Esophagus muscularis mucosa (tissue), 4 donors: ENCODE results near the gene LDLRAD3. TPM values are rescaled to one million over a fixed set of nuclear protein-coding genes. Genes with fewer than 3 reads are reported as not detected.

Experiments used
- DNase-seq: peaks from one replicate; pipeline ENCODE4 v3.0.0-alpha.2; 2017; ENCODE audit errors: extremely low spot score
- H3K27ac ChIP-seq, 4 donors: fragments of 200-600 bp; sonication (generic); replicated peaks in 1 of 4; 1 replicate in 3 of 4; 2 replicates in 1 of 4; pipeline ENCODE4 v1.5.1; 2016 to 2019; ENCODE audit warnings: mild to moderate bottlenecking in 1 of 4
- H3K27me3 ChIP-seq, 4 donors: fragments of 200-600 bp; sonication (generic); one replicate each; pipeline versions ENCODE4 v1.5.1 to v1.6.0; 2016 to 2019
- H3K36me3 ChIP-seq, 4 donors: fragments of 200-600 bp; sonication (generic); one replicate each; pipeline ENCODE4 v1.5.1; 2016 to 2019
- H3K4me1 ChIP-seq, 4 donors: fragments of 200-600 bp; sonication (generic); one replicate each; pipeline ENCODE4 v1.5.1; 2016 to 2019
- H3K4me3 ChIP-seq, 4 donors: fragments of 200-600 bp; sonication (generic); 1 replicate in 2 of 4; 2 replicates in 2 of 4; pipeline ENCODE4 v1.5.1; 2016 to 2019; ENCODE audit warnings: mild to moderate bottlenecking in 4 of 4, moderate library complexity in 1 of 4
- H3K9me3 ChIP-seq, 4 donors: fragments of 200-600 bp; sonication (generic); 1 replicate in 3 of 4; 2 replicates in 1 of 4; pipeline ENCODE4 v1.5.1; 2016 to 2019
- CTCF ChIP-seq, 3 experiments: fragments of 200-600 bp in 2 of 3; fragments of 450-650 bp in 1 of 3; sonication (generic) in 2 of 3; IDR thresholded peaks; one replicate each; pipeline ENCODE4 v1.5.1; 2017 to 2019; ENCODE audit warnings: antibody characterized with exemption in 3 of 3, mild to moderate bottlenecking in 2 of 3, moderate library complexity in 1 of 3
- EP300 ChIP-seq: sonication (generic); formaldehyde crosslinking; IDR thresholded peaks from one replicate; pipeline ENCODE4 v1.6.1; 2017; ENCODE audit warnings: antibody characterized with exemption
- POLR2A ChIP-seq: fragments of 450-650 bp; IDR thresholded peaks from one replicate; pipeline ENCODE4 v1.6.1; 2017; ENCODE audit warnings: antibody characterized with exemption, moderate library complexity, mild to moderate bottlenecking, low read depth
- POLR2AphosphoS5 ChIP-seq, 2 donors: sonication (generic); formaldehyde crosslinking; IDR thresholded peaks; one replicate each; pipeline ENCODE4 v1.6.1; 2017; ENCODE audit warnings: antibody characterized with exemption in 2 of 2
- WGBS: methylation state at CpG from one replicate; pipeline ENCODE4 v1.1.5; 2018; 5-methylcytosine and 5-hydroxymethylcytosine counted together
- intact Hi-C: fragments of 100-400 bp; cut with DNase I; formaldehyde crosslinking; loops from one replicate; pipeline ENCODE4 v1.15.1; 2023
- total RNA-seq, 4 donors: library from RNA; depleted of rRNA; stranded (reverse); fragments of >200 nt; gene quantifications; one replicate each; pipeline versions ENCODE4 v1.1.0 to v1.2.1, GENCODE V29; 2016

Gene LDLRAD3
- total RNA-seq, 4 donors from 2014 or later: 6.8 to 8.7 (median 8.2) TPM

GRCh38 chr11:36098853-36099375 lies 155.1 kb downstream of the LDLRAD3 start:
- no peaks in the 10 kb centered on the region for H3K27me3 ChIP-seq
- no peak for TF ChIP-seq CTCF (IDR thresholded peaks at IDR 0.05)
- TF ChIP-seq POLR2AphosphoS5 (IDR thresholded peaks at IDR 0.05): no peak
- no peak for TF ChIP-seq EP300
- TF ChIP-seq POLR2A: no peak
- DNase-seq: no peak
- no peak overlapping the region for H3K27ac ChIP-seq
- H3K4me3 ChIP-seq: no peak overlapping the region
- peaks cover 0 to 2% (median 0%) of the 10 kb centered on the region in 4 donors for H3K4me1 ChIP-seq
- WGBS: 84% methylated on average over 2 of the region's 2 CpGs
- peaks cover 0 to 10% (median 0%) of the 10 kb centered on the region in 4 donors for H3K36me3 ChIP-seq
- no peaks in the 10 kb centered on the region for H3K9me3 ChIP-seq
- intact Hi-C loops: no loop called here

DNA sequence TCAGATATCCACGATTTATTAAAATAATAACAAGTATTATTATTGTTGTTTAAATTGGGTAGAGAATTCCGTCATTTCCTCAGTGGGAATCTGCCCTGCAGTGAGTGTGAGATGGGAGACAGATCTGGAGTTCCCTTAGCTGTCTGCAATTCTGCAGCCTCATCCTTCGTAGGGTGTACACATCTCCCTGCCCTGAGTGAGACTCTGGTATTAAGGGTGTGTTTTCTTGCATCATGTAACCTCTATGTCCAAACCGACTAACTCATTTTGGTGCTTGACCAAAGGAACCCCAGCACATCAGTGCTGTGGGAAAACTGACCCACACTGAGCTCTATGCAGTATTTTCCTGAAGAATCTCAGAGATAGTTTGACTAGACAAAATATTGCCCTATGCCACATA lies 157.6 kb downstream of the LDLRAD3 start:
- no peak overlapping the region for H3K27ac ChIP-seq
- TF ChIP-seq POLR2A (no peak), CTCF (IDR thresholded peaks at IDR 0.05) (no peak), POLR2AphosphoS5 (IDR thresholded peaks at IDR 0.05) (no peak), EP300 (no peak)
- DNase-seq: no peak
- H3K36me3 ChIP-seq: peaks cover 0 to 10% (median 0%) of the 10 kb centered on the region in 4 donors
- peaks cover 0 to 3% (median 1%) of the 10 kb centered on the region in 4 donors for H3K4me1 ChIP-seq
- H3K4me3 ChIP-seq: no peak overlapping the region
- 87% methylated on average over 4 of the region's 4 CpGs for WGBS
- intact Hi-C loops: no loop called here
- H3K27me3 ChIP-seq: no peaks in the 10 kb centered on the region
- H3K9me3 ChIP-seq: no peaks in the 10 kb centered on the region

GRCh38 chr11:36102868-36103267 lies 159.0 kb downstream of the LDLRAD3 start:
- no peaks in the 10 kb centered on the region for H3K9me3 ChIP-seq
- intact Hi-C loops: no loop called here
- TF ChIP-seq EP300: no peak
- DNase-seq: no peak
- H3K4me1 ChIP-seq: peaks cover 0 to 3% (median 1%) of the 10 kb centered on the region in 4 donors
- H3K36me3 ChIP-seq: peaks cover 0 to 13% (median 0%) of the 10 kb centered on the region in 4 donors
- H3K27me3 ChIP-seq: no peaks in the 10 kb centered on the region
- H3K4me3 ChIP-seq: no peak overlapping the region
- WGBS: 96% methylated on average over 5 of the region's 5 CpGs
- no peak overlapping the region for H3K27ac ChIP-seq

GRCh38 chr11:36103933-36104530 lies 160.2 kb downstream of the LDLRAD3 start:
- no peaks in the 10 kb centered on the region for H3K27me3 ChIP-seq
- WGBS: 98% methylated on average over 11 of the region's 11 CpGs
- no peak for DNase-seq
- H3K9me3 ChIP-seq: no peaks in the 10 kb centered on the region
- TF ChIP-seq POLR2AphosphoS5 (IDR thresholded peaks at IDR 0.05): no peak
- TF ChIP-seq POLR2A: no peak
- no peak overlapping the region for H3K4me3 ChIP-seq
- peaks cover 0 to 8% (median 0%) of the 10 kb centered on the region in 4 donors for H3K36me3 ChIP-seq
- H3K27ac ChIP-seq: no peak overlapping the region
- intact Hi-C loops: no loop called here
- peaks cover 0 to 3% (median 0%) of the 10 kb centered on the region in 4 donors for H3K4me1 ChIP-seq

DNA sequence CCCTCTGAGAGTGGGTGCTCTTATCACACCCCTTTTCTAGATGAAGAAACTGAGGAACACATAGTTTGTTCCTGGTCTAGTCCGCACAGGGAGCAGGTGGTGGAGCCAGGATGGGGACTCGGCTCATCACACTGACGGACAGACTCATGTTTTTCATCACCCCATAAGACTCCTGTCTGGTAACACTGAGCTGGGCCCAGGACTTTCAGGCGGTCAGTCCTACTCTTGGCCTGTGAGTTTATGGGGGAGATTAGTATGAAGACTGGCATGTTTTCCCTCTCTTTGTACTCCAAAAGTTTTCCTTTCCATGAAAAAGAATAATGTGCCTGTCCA lies 160.8 kb downstream of the LDLRAD3 start:
- WGBS: 65% methylated on average over 4 of the region's 4 CpGs
- no peak overlapping the region for H3K27ac ChIP-seq
- H3K27me3 ChIP-seq: no peaks in the 10 kb centered on the region
- peaks cover 0 to 3% (median 0%) of the 10 kb centered on the region in 4 donors for H3K4me1 ChIP-seq
- intact Hi-C loops: no loop called here
- TF ChIP-seq POLR2AphosphoS5 (IDR thresholded peaks at IDR 0.05): no peak
- no peak for TF ChIP-seq EP300
- no peak for TF ChIP-seq POLR2A
- TF ChIP-seq CTCF (IDR thresholded peaks at IDR 0.05): no peak
- DNase-seq: no peak
- H3K9me3 ChIP-seq: no peaks in the 10 kb centered on the region
- H3K4me3 ChIP-seq: no peak overlapping the region
- H3K36me3 ChIP-seq: peaks cover 0 to 6% (median 0%) of the 10 kb centered on the region in 4 donors
